KMS-11 (cell line): Measurements from ENCODE around the gene ADCY6.

ENCODE experiments used
- H2AFZ ChIP-seq: fragments of 200-600 bp; sonication (generic); 2 replicates; pipeline ENCODE4 v1.6.1; 2016; ENCODE audit warnings: antibody characterized with exemption, mixed run types, low read depth
- H3K27ac ChIP-seq: fragments of 200-600 bp; sonication (generic); 2 replicates; pipeline ENCODE4 v1.6.1; 2016; ENCODE audit warnings: mild to moderate bottlenecking, mixed run types
- H3K27me3 ChIP-seq: fragments of 200-600 bp; sonication (generic); 2 replicates; pipeline ENCODE4 v1.6.1; 2017; ENCODE audit warnings: mild to moderate bottlenecking, low read depth, mixed run types, moderate library complexity; ENCODE audit not compliant: insufficient read depth
- H3K36me3 ChIP-seq: fragments of 200-600 bp; sonication (generic); 2 replicates; pipeline ENCODE4 v1.6.1; 2017; ENCODE audit warnings: mild to moderate bottlenecking, mixed run types; ENCODE audit not compliant: insufficient read depth
- H3K4me1 ChIP-seq: fragments of 200-600 bp; sonication (generic); 2 replicates; pipeline ENCODE4 v1.6.1; 2016; ENCODE audit warnings: mild to moderate bottlenecking, low read depth, mixed run types; ENCODE audit not compliant: poor library complexity, severe bottlenecking
- H3K4me2 ChIP-seq: fragments of 200-600 bp; sonication (generic); 2 replicates; pipeline ENCODE4 v1.7.0; 2016; ENCODE audit warnings: mild to moderate bottlenecking, mixed run types
- H3K4me3 ChIP-seq: fragments of 200-600 bp; sonication (generic); IDR thresholded peaks from 2 replicates; pipeline ENCODE4 v1.6.1; 2017; ENCODE audit warnings: low read depth, low read length, mixed read lengths; ENCODE audit not compliant: insufficient read depth
- H3K79me2 ChIP-seq: fragments of 200-600 bp; sonication (generic); 2 replicates; pipeline ENCODE4 v1.6.1; 2016; ENCODE audit warnings: low read depth, mixed run types; ENCODE audit not compliant: insufficient read depth
- H3K9ac ChIP-seq: fragments of 200-600 bp; sonication (generic); 2 replicates; pipeline ENCODE4 v1.6.1; 2016; ENCODE audit warnings: mild to moderate bottlenecking, mixed run types
- H4K20me1 ChIP-seq: fragments of 200-600 bp; sonication (generic); 2 replicates; pipeline ENCODE4 v1.6.1; 2016; ENCODE audit warnings: mild to moderate bottlenecking, mixed run types; ENCODE audit not compliant: insufficient read depth
- CTCF ChIP-seq: fragments of 200-600 bp; sonication (generic); conservative IDR thresholded peaks from 2 replicates; pipeline ENCODE4 v1.6.1; 2017; ENCODE audit warnings: low read depth, mild to moderate bottlenecking, antibody characterized with exemption, low read length, moderate library complexity, mixed read lengths

The ADCY6 gene

DNA sequence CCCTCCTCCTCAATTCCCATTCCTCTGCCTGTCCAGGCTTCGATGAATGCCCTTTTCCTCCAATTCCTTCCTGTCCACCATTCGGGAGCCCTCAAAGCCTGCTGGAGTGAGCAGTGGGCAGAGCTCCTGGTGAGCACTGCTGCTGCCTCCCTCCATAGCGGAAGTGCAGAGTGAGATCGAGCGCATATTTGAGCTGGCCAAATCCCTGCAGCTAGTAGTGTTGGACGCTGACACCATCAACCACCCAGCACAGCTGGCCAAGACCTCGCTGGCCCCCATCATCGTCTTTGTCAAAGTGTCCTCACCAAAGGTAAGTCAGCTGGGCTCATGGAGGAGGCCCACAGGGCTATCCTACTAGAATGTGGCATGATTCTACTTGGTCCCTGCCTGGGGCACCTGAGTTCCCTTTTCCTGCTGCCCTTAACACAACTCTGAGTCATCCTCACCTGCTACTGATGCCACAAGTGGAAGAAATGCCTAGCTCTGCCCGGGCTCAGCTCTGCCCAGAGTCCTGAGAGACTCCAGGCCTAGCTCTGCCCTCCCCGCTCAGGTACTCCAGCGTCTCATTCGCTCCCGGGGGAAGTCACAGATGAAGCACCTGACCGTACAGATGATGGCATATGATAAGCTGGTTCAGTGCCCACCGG lies 37.4 kb upstream of the ADCY6 start:
- H3K4me1 ChIP-seq: no peaks in the 10 kb centered on the region
- H3K9ac ChIP-seq: no peak overlapping the region
- H3K36me3 ChIP-seq: peaks cover 7% of the 10 kb centered on the region; the same call in 1 of the 2 replicates
- no peak for TF ChIP-seq CTCF
- no peak overlapping the region for H3K4me2 ChIP-seq
- no peak overlapping the region for H3K4me3 ChIP-seq
- no peak overlapping the region for H2AFZ ChIP-seq
- no peaks in the 10 kb centered on the region for H4K20me1 ChIP-seq
- no peaks in the 10 kb centered on the region for H3K27me3 ChIP-seq
- no peaks in the 10 kb centered on the region for H3K79me2 ChIP-seq
- no peak overlapping the region for H3K27ac ChIP-seq

- Histone ChIP-seq H3K4me1 (no peaks in the 10 kb centered on the region), H3K4me2 (no peak overlapping the region), H2AFZ (no peak overlapping the region), H3K9ac (no peak overlapping the region), H4K20me1 (no peaks in the 10 kb centered on the region), H3K4me3 (no peak overlapping the region), H3K79me2 (no peaks in the 10 kb centered on the region), H3K36me3 (no peaks in the 10 kb centered on the region; the same call in 1 of the 2 replicates), H3K27ac (no peak overlapping the region), H3K27me3 (no peaks in the 10 kb centered on the region)
- no peak for TF ChIP-seq CTCF
Measured at GRCh38 chr12:48824905-48825304, 36.0 kb upstream of the ADCY6 start.

DNA sequence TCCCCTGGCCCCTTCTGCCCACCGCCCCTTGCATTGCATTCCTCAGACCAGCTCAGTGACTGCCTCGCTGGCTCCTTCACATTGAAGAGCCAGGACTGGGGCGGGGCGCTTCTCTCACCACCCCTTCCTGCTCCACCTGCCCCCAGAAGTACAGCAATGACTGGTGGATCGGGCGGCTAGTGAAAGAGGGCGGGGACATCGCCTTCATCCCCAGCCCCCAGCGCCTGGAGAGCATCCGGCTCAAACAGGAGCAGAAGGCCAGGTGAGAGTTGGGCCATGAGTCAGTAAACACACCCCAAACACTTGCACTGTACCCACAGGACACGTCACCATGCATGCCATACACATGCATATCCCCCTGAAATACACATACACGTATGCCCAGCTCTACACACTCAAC lies 35.2 kb upstream of the ADCY6 start:
- H3K27ac ChIP-seq: no peak overlapping the region
- no peaks in the 10 kb centered on the region for H3K36me3 ChIP-seq
- H3K9ac ChIP-seq: no peak overlapping the region
- no peak overlapping the region for H3K4me3 ChIP-seq
- no peaks in the 10 kb centered on the region for H3K4me1 ChIP-seq
- H3K79me2 ChIP-seq: no peaks in the 10 kb centered on the region
- TF ChIP-seq CTCF: no peak
- H3K27me3 ChIP-seq: no peaks in the 10 kb centered on the region
- H3K4me2 ChIP-seq: no peak overlapping the region
- no peak overlapping the region for H2AFZ ChIP-seq
- H4K20me1 ChIP-seq: no peaks in the 10 kb centered on the region

DNA sequence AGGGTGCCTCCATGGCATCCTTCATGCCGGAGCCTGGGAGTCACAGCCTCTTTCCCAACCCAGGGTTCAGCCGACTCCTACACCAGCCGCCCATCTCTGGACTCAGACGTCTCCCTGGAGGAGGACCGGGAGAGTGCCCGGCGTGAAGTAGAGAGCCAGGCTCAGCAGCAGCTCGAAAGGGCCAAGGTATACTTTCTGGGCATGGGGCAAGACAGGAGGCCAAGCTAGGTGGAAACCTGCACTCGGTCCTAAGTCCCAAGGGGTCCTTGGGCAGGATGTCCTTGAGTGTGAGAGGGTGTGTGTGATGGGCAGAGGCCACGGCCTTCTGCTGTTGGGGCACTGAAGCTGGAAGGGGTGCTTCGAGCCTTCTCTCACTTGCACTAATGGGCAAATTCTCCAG lies 34.4 kb upstream of the ADCY6 start:
- Histone ChIP-seq H3K27ac (no peak overlapping the region), H2AFZ (no peak overlapping the region), H3K9ac (no peak overlapping the region), H3K36me3 (no peaks in the 10 kb centered on the region), H3K4me1 (no peaks in the 10 kb centered on the region), H4K20me1 (no peaks in the 10 kb centered on the region), H3K79me2 (no peaks in the 10 kb centered on the region), H3K4me2 (no peak overlapping the region), H3K4me3 (no peak overlapping the region), H3K27me3 (no peaks in the 10 kb centered on the region)
- no peak for TF ChIP-seq CTCF
